HepG2 (cell line): ENCODE measurements around the gene GDF15. TPM values are rescaled to one million over a fixed set of nuclear protein-coding genes. Genes with fewer than 3 reads are reported as not detected.
A peak's percentile ranks its signal among the peaks of the same experiment; 100 is the strongest.

Source experiments
- ATF2 ChIP-seq: sonication (generic); formaldehyde crosslinking; IDR thresholded peaks from 2 replicates; pipeline ENCODE4 v1.4.0; 2020; ENCODE audit warnings: missing genetic modification reagents
- KLF11 ChIP-seq: IDR thresholded peaks from 2 replicates; pipeline ENCODE4 v1.6.1; 2016; ENCODE audit warnings: missing compliant biosample characterization
- PRDM15 ChIP-seq: sonication (generic); formaldehyde crosslinking; IDR thresholded peaks from 2 replicates; pipeline ENCODE4 v1.4.0; 2020; ENCODE audit warnings: missing genetic modification reagents
- SIN3B ChIP-seq: fragments of 150-350 bp; IDR thresholded peaks from 2 replicates; pipeline ENCODE4 v1.6.1; 2014; ENCODE audit warnings: low read length
- SNAPC2 ChIP-seq: sonication (generic); formaldehyde crosslinking; IDR thresholded peaks from 2 replicates; pipeline ENCODE4 v1.8.1; 2022; ENCODE audit warnings: mild to moderate bottlenecking, missing genetic modification reagents
- STAT5B ChIP-seq: sonication (generic); formaldehyde crosslinking; IDR thresholded peaks from 2 replicates; pipeline ENCODE4 v1.4.0; 2020; ENCODE audit warnings: missing genetic modification reagents
- SUZ12 ChIP-seq: fragments of 150-350 bp; IDR thresholded peaks from 2 replicates; pipeline ENCODE4 v1.6.1; 2014; ENCODE audit warnings: low read depth, low read length
- TBP ChIP-seq: sonication (generic); formaldehyde crosslinking; IDR thresholded peaks from 2 replicates; pipeline ENCODE4 v1.5.0; 2020; ENCODE audit warnings: missing genetic modification reagents
- TBX2 ChIP-seq: sonication (generic); formaldehyde crosslinking; IDR thresholded peaks from 2 replicates; pipeline ENCODE4 v1.5.0; 2020; ENCODE audit warnings: missing genetic modification reagents, mild to moderate bottlenecking, borderline replicate concordance
- ZKSCAN1 ChIP-seq: fragments of 150-350 bp; IDR thresholded peaks from 2 replicates; pipeline ENCODE4 v1.6.1; 2014; ENCODE audit warnings: low read length
- ZNF703 ChIP-seq: sonication (generic); formaldehyde crosslinking; IDR thresholded peaks from 2 replicates; pipeline ENCODE4 v1.5.1; 2020; ENCODE audit warnings: missing genetic modification reagents, mild to moderate bottlenecking, moderate library complexity, borderline replicate concordance
- ZNF724P ChIP-seq: sonication (generic); formaldehyde crosslinking; IDR thresholded peaks from 2 replicates; pipeline ENCODE4 v1.8.0; 2022; ENCODE audit warnings: missing genetic modification reagents, borderline replicate concordance
- ZSCAN20 ChIP-seq: sonication (generic); formaldehyde crosslinking; IDR thresholded peaks from 2 replicates; pipeline ENCODE4 v1.4.0; 2020; ENCODE audit warnings: missing genetic modification reagents, mild to moderate bottlenecking, borderline replicate concordance
- polyA plus RNA-seq, 8 experiments: library from polyadenylated mRNA; depleted of rRNA in 3 of 8; stranded (reverse) in 7 of 8; unstranded in 1 of 8; fragments of >200 nt; fragmentation: Illumina TruSeq in 4 of 8; extraction: Trizol in 4 of 8; gene quantifications; 2 replicates each; pipeline versions ENCODE4 v1.2.1 to v1.2.3, GENCODE V29; 2011 to 2016; ENCODE audit warnings: low read depth in 4 of 8, missing spikeins in 1 of 8, mixed read lengths in 1 of 8; ENCODE audit not compliant: insufficient read depth in 1 of 8
- total RNA-seq, 5 experiments: library from RNA; depleted of rRNA; stranded (reverse); fragments of >200 nt; fragmentation: Illumina TruSeq; extraction: Trizol; gene quantifications; 2 replicates each; pipeline ENCODE4 v1.2.3, GENCODE V29; 2016; ENCODE audit warnings: low read depth in 1 of 5
- TF ChIP-seq, protein P1 (sequence below), 2 experiments: sonication (generic) in 1 of 2; formaldehyde crosslinking in 1 of 2; IDR thresholded peaks; 2 replicates each; pipeline versions ENCODE4 v1.5.1 to v1.6.1; 2011 to 2020; ENCODE audit warnings: borderline replicate concordance in 1 of 2, low read depth in 1 of 2, low read length in 1 of 2, mild to moderate bottlenecking in 1 of 2, missing genetic modification reagents in 1 of 2, moderate library complexity in 1 of 2
- TF ChIP-seq, protein P2 (sequence below), 2 experiments: sonication (generic) in 1 of 2; formaldehyde crosslinking in 1 of 2; IDR thresholded peaks; 2 replicates each; pipeline versions ENCODE4 v1.4.0 to v1.6.1; 2018 to 2020; ENCODE audit warnings: missing genetic modification reagents in 2 of 2, borderline replicate concordance in 1 of 2, low read depth in 1 of 2, mild to moderate bottlenecking in 1 of 2, missing biosample characterization in 1 of 2
- TF ChIP-seq, protein P3 (sequence below): sonication (generic); formaldehyde crosslinking; IDR thresholded peaks from 2 replicates; pipeline ENCODE4 v1.4.0; 2020; ENCODE audit warnings: missing genetic modification reagents

GDF15 gene
- total and polyA plus RNA-seq, 2 of the 13 experiments (the other 11 are each of a cell fraction or from before 2014, with no cell fraction given), result 146 to 422 TPM

DNA sequence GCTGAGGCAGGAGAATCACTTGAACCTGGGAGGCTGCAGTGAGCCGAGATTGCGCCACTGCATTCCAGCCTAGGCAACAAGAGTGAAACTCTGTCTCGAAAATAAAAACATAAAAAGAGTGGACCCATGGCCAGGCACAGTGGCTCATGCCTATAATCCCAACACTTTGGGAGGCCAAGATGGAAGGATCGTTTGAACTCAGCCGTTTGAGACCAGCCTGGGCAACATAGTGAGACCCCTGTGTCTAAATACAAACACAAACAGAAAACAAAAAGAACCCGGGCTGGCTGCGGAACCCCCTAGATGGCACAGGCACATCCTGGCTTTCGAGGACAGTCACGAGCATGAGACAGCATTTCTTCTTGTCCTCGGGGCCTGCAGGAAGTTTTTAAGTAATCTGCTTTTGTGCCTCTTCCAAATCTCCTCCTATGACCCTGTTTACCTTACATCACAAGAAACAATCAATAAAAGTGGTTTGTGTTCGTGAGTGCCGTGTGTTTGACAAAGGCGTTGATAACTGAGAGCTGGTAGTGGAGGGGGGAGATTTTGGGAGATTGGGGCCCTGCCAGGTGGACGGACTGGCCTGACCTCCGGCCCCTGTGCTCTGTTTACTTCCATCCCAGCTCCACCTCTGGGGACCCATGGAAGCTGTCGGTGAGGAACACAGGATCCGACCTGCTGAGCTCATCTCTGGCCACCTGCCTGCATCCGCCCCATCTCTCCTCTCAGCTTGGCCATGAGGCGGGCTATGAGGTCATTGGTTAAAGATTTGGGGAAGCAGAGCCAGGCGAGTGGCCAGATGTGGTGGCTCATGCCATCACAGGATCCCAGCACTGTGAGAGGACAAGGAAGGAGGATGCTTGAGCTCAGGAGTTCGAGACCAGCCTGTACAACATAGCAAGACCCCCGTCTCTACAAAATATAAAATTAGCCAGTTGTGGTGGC is 5.9 kb upstream of the GDF15 start (continued):
- TF ChIP-seq KLF11 (CRISPR knock-in tag) (peak; percentile 97), ZSCAN20 (no peak), ATF2 (CRISPR knock-in tag) (peak; percentile 98), SNAPC2 (CRISPR knock-in tag) (peak; percentile 96), ZNF724P (CRISPR knock-in tag) (no peak), ZNF703 (CRISPR knock-in tag) (peak; percentile 88), STAT5B (CRISPR knock-in tag) (no peak; the same call in 1 of the 2 replicates), SIN3B (no peak), TBP (CRISPR knock-in tag) (no peak), ZKSCAN1 (0 out of 2 replicates have a peak, but pooled peaks have one; percentile 16), PRDM15 (no peak), SUZ12 (no peak), TBX2 (peak; percentile 99)
- TF ChIP-seq, protein P1, sequence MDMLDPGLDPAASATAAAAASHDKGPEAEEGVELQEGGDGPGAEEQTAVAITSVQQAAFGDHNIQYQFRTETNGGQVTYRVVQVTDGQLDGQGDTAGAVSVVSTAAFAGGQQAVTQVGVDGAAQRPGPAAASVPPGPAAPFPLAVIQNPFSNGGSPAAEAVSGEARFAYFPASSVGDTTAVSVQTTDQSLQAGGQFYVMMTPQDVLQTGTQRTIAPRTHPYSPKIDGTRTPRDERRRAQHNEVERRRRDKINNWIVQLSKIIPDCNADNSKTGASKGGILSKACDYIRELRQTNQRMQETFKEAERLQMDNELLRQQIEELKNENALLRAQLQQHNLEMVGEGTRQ (IDR thresholded peaks at IDR 0.05; ENCODE audit: low read depth, low read length), result no peak
- TF ChIP-seq, protein P1 (CRISPR knock-in tag; IDR thresholded peaks at IDR 0.05; ENCODE audit: borderline replicate concordance), result 0 out of 2 replicates have a peak, but pooled peaks have one; percentile 19
- TF ChIP-seq, protein P2, sequence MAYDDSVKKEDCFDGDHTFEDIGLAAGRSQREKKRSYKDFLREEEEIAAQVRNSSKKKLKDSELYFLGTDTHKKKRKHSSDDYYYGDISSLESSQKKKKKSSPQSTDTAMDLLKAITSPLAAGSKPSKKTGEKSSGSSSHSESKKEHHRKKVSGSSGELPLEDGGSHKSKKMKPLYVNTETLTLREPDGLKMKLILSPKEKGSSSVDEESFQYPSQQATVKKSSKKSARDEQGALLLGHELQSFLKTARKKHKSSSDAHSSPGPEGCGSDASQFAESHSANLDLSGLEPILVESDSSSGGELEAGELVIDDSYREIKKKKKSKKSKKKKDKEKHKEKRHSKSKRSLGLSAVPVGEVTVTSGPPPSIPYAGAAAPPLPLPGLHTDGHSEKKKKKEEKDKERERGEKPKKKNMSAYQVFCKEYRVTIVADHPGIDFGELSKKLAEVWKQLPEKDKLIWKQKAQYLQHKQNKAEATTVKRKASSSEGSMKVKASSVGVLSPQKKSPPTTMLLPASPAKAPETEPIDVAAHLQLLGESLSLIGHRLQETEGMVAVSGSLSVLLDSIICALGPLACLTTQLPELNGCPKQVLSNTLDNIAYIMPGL (CRISPR knock-in tag; IDR thresholded peaks at IDR 0.05; ENCODE audit: borderline replicate concordance in 1 of 2, low read depth in 1 of 2), result peak; percentile 20 to 34; a peak in 2 of 4 replicates
- TF ChIP-seq, protein P3, sequence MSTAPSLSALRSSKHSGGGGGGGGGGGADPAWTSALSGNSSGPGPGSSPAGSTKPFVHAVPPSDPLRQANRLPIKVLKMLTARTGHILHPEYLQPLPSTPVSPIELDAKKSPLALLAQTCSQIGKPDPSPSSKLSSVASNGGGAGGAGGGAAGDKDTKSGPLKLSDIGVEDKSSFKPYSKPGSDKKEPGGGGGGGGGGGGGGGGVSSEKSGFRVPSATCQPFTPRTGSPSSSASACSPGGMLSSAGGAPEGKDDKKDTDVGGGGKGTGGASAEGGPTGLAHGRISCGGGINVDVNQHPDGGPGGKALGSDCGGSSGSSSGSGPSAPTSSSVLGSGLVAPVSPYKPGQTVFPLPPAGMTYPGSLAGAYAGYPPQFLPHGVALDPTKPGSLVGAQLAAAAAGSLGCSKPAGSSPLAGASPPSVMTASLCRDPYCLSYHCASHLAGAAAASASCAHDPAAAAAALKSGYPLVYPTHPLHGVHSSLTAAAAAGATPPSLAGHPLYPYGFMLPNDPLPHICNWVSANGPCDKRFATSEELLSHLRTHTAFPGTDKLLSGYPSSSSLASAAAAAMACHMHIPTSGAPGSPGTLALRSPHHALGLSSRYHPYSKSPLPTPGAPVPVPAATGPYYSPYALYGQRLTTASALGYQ, result peak; percentile 97
